GM23248 (cell line): Measurements from ENCODE around the gene ATP10A.

Experiments
- EZH2 ChIP-seq: fragments of 200-600 bp; sonication (generic); IDR thresholded peaks from 2 replicates; pipeline ENCODE4 v1.6.1; 2018; ENCODE audit warnings: antibody characterized with exemption, mild to moderate bottlenecking; ENCODE audit not compliant: insufficient read depth, poor library complexity, severe bottlenecking
- EZH2phosphoT487 ChIP-seq: fragments of 200-600 bp; sonication (generic); IDR thresholded peaks from 2 replicates; pipeline ENCODE4 v1.6.1; 2018; ENCODE audit warnings: antibody characterized with exemption, moderate library complexity, mild to moderate bottlenecking, low read depth; ENCODE audit not compliant: insufficient read depth

- TF ChIP-seq EZH2 (no peak), EZH2phosphoT487 (no peak)
These were observed 48.9 kb upstream of the ATP10A start for GRCh38 chr15:25912035-25912434.
